IPS-15b (cell line): ENCODE measurements around the gene EFS.

ENCODE experiments used
- H3K27me3 ChIP-seq: one replicate; pipeline ENCODE4 v1.6.1; 2013; ENCODE audit warnings: low read length; ENCODE audit not compliant: control insufficient read depth, insufficient read depth
- H3K36me3 ChIP-seq: one replicate; pipeline ENCODE4 v1.6.1; 2013; ENCODE audit warnings: low read length; ENCODE audit not compliant: control insufficient read depth, insufficient read depth
- H3K4me1 ChIP-seq: one replicate; pipeline ENCODE4 v1.6.1; 2013; ENCODE audit warnings: mild to moderate bottlenecking, low read length; ENCODE audit not compliant: control insufficient read depth, insufficient read depth
- H3K4me3 ChIP-seq: one replicate; pipeline ENCODE4 v1.5.1; 2013; ENCODE audit warnings: low read depth, low read length
- H3K9ac ChIP-seq: one replicate; pipeline ENCODE4 v1.6.1; 2013; ENCODE audit warnings: low read depth, mild to moderate bottlenecking, low read length
- H3K9me3 ChIP-seq: one replicate; pipeline ENCODE4 v1.6.1; 2013; ENCODE audit warnings: mild to moderate bottlenecking, low read length; ENCODE audit not compliant: control insufficient read depth, insufficient read depth

The EFS gene

GRCh38 chr14:23376482-23377197, 11.7 kb upstream of the EFS start, which contains the start of gene CMTM5:
Gene CMTM5 (plus strand): TSS chr14:23377046. CDS start chr14:23377252, 206 bp downstream.
- H3K27me3 ChIP-seq = peaks cover 27% of the 10 kb centered on the region
- no peaks in the 10 kb centered on the region for H3K36me3 ChIP-seq
- no peak within 1 kb of the TSS for H3K9ac ChIP-seq
- peak within 1 kb of the TSS; percentile 15 for H3K4me3 ChIP-seq
- no peaks in the 10 kb centered on the region for H3K9me3 ChIP-seq
- peaks cover 2% of the 10 kb centered on the region for H3K4me1 ChIP-seq

GRCh38 chr14:23375527-23376251, 10.7 kb upstream of the EFS start:
- no peaks in the 10 kb centered on the region for H3K9me3 ChIP-seq
- peaks cover 35% of the 10 kb centered on the region for H3K27me3 ChIP-seq
- no peak overlapping the region for H3K4me3 ChIP-seq
- H3K4me1 ChIP-seq = peaks cover 2% of the 10 kb centered on the region
- no peak overlapping the region for H3K9ac ChIP-seq
- H3K36me3 ChIP-seq = no peaks in the 10 kb centered on the region

- no peaks in the 10 kb centered on the region for H3K4me1 ChIP-seq
- H3K9ac ChIP-seq = no peak overlapping the region
- H3K36me3 ChIP-seq = no peaks in the 10 kb centered on the region
- no peak overlapping the region for H3K4me3 ChIP-seq
- peaks cover 45% of the 10 kb centered on the region for H3K27me3 ChIP-seq
- H3K9me3 ChIP-seq = no peaks in the 10 kb centered on the region
Observed at GRCh38 chr14:23373041-23373440, 8.1 kb upstream of the EFS start.

GRCh38 chr14:23372509-23372908, 7.5 kb upstream of the EFS start, which contains the start of gene IL25:
Gene IL25 (plus strand): TSS chr14:23372809.
- no peaks in the 10 kb centered on the region for H3K4me1 ChIP-seq
- H3K36me3 ChIP-seq = no peaks in the 10 kb centered on the region
- peaks cover 45% of the 10 kb centered on the region for H3K27me3 ChIP-seq
- H3K9ac ChIP-seq = no peak within 1 kb of the TSS
- no peaks in the 10 kb centered on the region for H3K9me3 ChIP-seq
- no peak within 1 kb of the TSS for H3K4me3 ChIP-seq

- Histone ChIP-seq H3K9ac (no peak overlapping the region), H3K4me1 (peaks cover under 1% of the 10 kb centered on the region), H3K36me3 (no peaks in the 10 kb centered on the region), H3K9me3 (no peaks in the 10 kb centered on the region), H3K27me3 (peaks cover 48% of the 10 kb centered on the region), H3K4me3 (no peak overlapping the region)
Observed at GRCh38 chr14:23371865-23372264, 6.9 kb upstream of the EFS start.

- Histone ChIP-seq H3K27me3 (peaks cover 47% of the 10 kb centered on the region), H3K9me3 (no peaks in the 10 kb centered on the region), H3K4me1 (peaks cover 3% of the 10 kb centered on the region), H3K9ac (no peak overlapping the region), H3K4me3 (no peak overlapping the region), H3K36me3 (no peaks in the 10 kb centered on the region)
Observed at GRCh38 chr14:23370221-23370620, 5.2 kb upstream of the EFS start.

- H3K27me3 ChIP-seq = peaks cover 47% of the 10 kb centered on the region
- H3K4me3 ChIP-seq = peak overlapping the region; percentile 40
- no peaks in the 10 kb centered on the region for H3K9me3 ChIP-seq
- no peaks in the 10 kb centered on the region for H3K36me3 ChIP-seq
- H3K4me1 ChIP-seq = peaks cover 10% of the 10 kb centered on the region
- peak overlapping the region; percentile 2 for H3K9ac ChIP-seq
Observed at GRCh38 chr14:23366426-23366921, 1.5 kb upstream of the EFS start.

GRCh38 chr14:23365732-23366425, 907 bp upstream of the EFS start:
- Histone ChIP-seq H3K9me3 (no peaks in the 10 kb centered on the region), H3K27me3 (peaks cover 42% of the 10 kb centered on the region), H3K9ac (peak overlapping the region; percentile 73), H3K4me3 (peak overlapping the region; percentile 78), H3K4me1 (peaks cover 11% of the 10 kb centered on the region), H3K36me3 (no peaks in the 10 kb centered on the region)

GRCh38 chr14:23364164-23365035, 572 bp downstream of the EFS start:
- Histone ChIP-seq H3K27me3 (peaks cover 30% of the 10 kb centered on the region), H3K4me1 (peaks cover 12% of the 10 kb centered on the region), H3K9me3 (no peaks in the 10 kb centered on the region), H3K36me3 (peaks cover 4% of the 10 kb centered on the region), H3K9ac (peak overlapping the region; percentile 76), H3K4me3 (peak overlapping the region; percentile 78)

- Histone ChIP-seq H3K4me1 (peaks cover 12% of the 10 kb centered on the region), H3K4me3 (no peak overlapping the region), H3K36me3 (peaks cover 7% of the 10 kb centered on the region), H3K9me3 (no peaks in the 10 kb centered on the region), H3K27me3 (peaks cover 8% of the 10 kb centered on the region), H3K9ac (no peak overlapping the region)
Observed at GRCh38 chr14:23362200-23362599, 2.8 kb downstream of the EFS start.

- Histone ChIP-seq H3K36me3 (peaks cover 7% of the 10 kb centered on the region), H3K4me3 (no peak overlapping the region)
Observed at GRCh38 chr14:23361763-23362162, 3.2 kb downstream of the EFS start.

More at GRCh38 chr14:23361763-23362162, 3.2 kb downstream of the EFS start:
- peaks cover 4% of the 10 kb centered on the region for H3K27me3 ChIP-seq
- no peaks in the 10 kb centered on the region for H3K9me3 ChIP-seq
- H3K4me1 ChIP-seq = peaks cover 10% of the 10 kb centered on the region
- H3K9ac ChIP-seq = no peak overlapping the region
